ENCODE results near the gene DHX57.

DNA sequence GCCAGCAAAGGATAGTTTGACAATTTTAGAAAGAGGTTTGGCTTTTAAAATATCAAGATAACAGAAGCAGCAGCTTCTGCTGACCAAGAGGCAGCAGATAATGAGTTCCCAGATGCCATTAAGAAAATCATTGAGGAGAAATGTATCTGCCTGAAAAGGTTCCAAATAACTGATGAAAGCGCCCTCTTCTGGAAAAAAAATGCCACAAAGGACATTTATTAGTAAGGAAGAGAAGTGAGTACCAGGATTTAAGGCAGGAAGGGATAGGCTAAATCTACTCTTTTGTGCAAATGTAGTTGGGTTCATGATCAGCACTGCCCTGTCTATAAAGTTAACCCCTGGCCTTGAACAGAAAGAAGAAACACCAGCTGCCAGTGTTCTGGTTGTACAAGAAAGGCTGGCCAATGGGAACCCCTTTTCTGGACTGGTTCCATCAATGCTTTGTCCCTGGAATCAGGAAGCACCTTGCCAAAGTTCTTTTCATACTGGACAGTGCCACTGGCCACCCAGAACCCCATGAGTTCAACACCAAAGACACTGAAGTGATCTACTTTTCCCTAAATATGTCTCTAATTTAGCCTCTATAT lies 40.6 kb downstream of the DHX57 start:
- TF ChIP-seq POLR2AphosphoS5 (IDR thresholded peaks at IDR 0.05; ENCODE audit: insufficient read depth, low read depth, low read length) (no peak), EZH2 (IDR thresholded peaks at IDR 0.05; ENCODE audit: borderline replicate concordance, low read depth, low read length, severe bottlenecking) (no peak), POLR2A (IDR thresholded peaks at IDR 0.05; ENCODE audit: low read depth, low read length) (no peak), GATA2 (IDR thresholded peaks at IDR 0.05; ENCODE audit: insufficient read depth, insufficient read length, low read depth, low read length) (no peak), FOS (IDR thresholded peaks at IDR 0.05; ENCODE audit: borderline replicate concordance, insufficient read depth, low read length) (no peak), JUN (IDR thresholded peaks at IDR 0.05; ENCODE audit: borderline replicate concordance, insufficient read depth, insufficient read length, low read depth) (no peak), MYC (IDR thresholded peaks at IDR 0.05; ENCODE audit: low read depth, low read length) (no peak)
- TF ChIP-seq, protein P1, sequence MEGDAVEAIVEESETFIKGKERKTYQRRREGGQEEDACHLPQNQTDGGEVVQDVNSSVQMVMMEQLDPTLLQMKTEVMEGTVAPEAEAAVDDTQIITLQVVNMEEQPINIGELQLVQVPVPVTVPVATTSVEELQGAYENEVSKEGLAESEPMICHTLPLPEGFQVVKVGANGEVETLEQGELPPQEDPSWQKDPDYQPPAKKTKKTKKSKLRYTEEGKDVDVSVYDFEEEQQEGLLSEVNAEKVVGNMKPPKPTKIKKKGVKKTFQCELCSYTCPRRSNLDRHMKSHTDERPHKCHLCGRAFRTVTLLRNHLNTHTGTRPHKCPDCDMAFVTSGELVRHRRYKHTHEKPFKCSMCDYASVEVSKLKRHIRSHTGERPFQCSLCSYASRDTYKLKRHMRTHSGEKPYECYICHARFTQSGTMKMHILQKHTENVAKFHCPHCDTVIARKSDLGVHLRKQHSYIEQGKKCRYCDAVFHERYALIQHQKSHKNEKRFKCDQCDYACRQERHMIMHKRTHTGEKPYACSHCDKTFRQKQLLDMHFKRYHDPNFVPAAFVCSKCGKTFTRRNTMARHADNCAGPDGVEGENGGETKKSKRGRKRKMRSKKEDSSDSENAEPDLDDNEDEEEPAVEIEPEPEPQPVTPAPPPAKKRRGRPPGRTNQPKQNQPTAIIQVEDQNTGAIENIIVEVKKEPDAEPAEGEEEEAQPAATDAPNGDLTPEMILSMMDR (IDR thresholded peaks at IDR 0.05; ENCODE audit: extremely low read depth in 1 of 2, insufficient read depth in 1 of 2, low read depth in 1 of 2, low read length in 2 of 2), result peak; percentile 17 to 35
- TF ChIP-seq, protein P2, sequence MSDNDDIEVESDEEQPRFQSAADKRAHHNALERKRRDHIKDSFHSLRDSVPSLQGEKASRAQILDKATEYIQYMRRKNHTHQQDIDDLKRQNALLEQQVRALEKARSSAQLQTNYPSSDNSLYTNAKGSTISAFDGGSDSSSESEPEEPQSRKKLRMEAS (IDR thresholded peaks at IDR 0.05; ENCODE audit: insufficient read depth, insufficient read length), result no peak
